GM15510 (cell line): ENCODE results near the gene WASF1.

Experiments used
- POLR2A ChIP-seq: IDR thresholded peaks from 3 replicates; pipeline ENCODE4 v1.6.1; 2011; ENCODE audit warnings: borderline replicate concordance; ENCODE audit not compliant: insufficient read length; ENCODE audit errors: extremely low read depth

Gene WASF1

DNA sequence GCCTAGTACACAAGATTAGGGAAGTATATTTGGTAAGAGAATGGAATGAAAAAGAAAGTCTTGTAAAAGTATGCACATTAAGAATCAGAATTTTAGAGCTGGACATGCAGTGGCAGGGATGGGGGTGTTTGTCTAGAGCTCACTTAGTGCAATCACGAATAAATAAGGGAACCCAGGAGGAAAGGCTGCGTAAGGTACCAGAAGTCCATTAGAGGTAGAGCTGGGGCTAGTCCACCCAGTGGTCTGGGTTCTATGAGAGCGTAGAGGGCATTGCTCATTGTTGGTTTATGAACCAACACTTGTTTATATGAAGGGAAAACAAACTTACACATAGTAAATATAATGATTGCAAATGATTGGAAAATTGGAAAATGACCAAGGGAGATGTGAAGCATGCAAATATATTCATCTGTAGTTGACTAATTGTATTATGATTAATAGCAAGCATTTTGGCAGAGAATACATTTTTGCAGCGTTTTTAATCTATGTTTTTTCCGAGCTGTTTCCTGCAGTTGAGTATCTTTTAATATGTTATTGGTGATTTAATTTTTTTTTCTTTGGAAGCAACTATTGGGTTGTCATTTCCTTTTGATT is 3.9 kb upstream of the WASF1 start:
- no peak for TF ChIP-seq POLR2A

DNA sequence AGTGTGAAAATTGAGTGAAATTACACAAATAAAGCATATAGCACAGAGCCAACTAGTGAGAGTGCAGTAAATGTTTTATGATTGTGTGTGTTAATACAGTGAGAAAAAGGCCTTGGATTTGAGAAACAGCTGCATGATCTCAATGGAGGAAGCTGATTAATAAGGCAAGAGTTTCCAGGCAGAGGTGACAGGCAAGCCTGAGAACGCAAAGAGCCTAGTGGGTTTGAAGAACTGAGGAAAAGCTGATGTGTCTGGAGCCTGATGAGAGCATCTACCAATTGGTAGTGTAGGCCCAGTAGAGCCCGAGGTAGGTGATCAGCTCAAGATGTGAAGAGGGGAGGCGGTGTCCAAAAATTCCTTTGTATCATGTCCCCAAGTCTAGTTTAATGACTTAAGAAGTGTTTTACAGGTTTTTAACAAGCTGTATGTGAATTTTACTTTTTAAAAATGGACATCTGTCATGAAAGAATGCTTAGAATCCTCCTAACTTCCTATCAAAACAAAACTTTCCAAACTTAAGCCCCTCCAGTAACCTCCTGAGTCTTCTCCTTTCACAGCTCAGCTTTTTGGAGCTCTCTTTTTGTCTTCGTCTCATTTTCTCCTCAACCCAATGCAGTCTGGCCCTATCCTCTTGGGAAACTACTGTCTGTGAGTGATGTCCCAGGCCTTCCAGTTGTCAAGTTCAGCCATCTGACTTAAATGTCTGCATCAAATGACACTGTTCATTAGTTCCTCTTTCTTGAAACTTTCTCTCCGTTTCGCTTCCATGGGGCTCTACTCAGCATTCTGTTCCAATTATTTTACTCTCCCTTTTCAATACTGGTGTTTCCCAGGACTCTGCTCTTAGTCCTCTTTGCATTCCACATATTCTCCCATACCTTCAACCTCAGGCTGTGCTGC is 1.9 kb upstream of the WASF1 start:
- TF ChIP-seq POLR2A = no peak

DNA sequence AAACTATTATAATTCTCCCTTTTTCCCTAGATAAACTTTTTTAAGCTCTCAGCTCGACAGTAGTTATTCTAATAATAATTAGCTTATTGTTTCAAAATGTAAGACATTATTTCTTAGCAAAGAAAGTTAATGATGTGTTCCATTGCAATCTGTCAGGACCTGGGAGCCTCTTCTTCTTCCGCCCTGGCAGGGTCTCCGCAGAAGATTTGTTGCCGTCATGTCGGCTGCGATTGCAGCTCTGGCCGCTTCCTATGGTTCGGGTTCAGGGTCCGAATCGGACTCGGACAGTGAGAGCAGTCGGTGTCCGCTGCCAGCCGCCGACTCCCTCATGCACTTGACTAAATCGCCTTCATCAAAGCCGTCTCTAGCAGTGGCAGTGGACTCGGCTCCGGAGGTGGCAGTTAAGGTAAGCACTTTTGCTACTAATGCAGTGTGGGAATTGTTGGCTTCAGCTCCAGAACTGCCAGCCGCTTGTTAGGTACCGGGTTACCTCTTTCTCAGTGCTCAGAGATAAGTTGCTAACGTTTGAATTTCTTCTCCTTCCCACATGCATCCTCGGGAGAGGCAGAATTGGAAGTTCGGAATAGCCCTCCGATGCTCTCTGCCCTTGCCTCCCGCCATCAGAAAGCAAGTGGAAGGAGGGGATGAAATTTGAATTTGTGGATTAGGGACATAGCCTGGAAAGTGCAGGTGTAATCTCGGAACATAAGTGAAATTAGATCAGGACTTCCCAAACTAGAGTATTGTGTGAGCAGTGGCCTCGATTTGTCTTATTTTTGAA is 948 bp upstream of the WASF1 start, which contains the start of gene CDC40:
Gene CDC40, plus strand, starts transcription at position 200 of the 781 bp plus-strand sequence. Its CDS starts 18 bp downstream, at position 218.
- peak; percentile 76 for TF ChIP-seq POLR2A

DNA sequence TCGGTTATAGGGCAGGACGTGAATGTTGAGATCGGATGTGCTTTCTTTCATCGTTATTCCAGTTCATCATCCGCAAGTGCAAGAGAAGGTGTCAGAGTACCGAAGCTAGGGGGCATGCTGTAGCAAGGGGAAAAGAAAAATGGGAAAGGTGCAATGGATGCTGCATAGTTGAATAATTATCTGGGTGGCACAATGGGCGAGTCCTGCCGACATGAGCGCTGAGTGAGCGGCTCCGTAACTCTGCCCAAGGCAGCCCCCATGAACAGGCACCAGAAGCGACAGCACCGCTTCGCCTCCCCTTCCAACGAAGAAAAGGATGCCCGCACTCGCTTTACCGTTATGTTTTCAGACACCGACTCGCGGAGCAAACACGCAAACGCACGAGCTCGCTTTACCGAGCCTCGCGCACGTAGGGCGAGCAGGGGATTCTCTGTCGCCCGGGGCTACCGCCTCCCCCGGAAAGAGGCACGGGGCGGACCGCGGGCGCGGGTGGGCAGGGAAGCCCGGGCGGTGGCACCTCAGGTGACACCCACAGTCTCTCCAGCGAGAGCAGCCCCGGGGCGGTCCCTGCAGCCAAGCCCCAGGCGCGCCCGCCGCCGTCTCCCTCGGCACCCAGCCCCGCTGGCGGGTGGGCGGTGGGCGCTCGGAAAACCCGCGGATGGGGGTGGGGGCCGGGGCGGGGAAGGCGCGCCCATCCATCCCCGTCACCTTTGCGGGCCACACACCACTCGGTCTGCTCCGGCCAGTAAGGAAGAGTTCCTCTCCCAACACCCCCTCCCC is 654 bp downstream of the WASF1 start:
- no peak for TF ChIP-seq POLR2A

DNA sequence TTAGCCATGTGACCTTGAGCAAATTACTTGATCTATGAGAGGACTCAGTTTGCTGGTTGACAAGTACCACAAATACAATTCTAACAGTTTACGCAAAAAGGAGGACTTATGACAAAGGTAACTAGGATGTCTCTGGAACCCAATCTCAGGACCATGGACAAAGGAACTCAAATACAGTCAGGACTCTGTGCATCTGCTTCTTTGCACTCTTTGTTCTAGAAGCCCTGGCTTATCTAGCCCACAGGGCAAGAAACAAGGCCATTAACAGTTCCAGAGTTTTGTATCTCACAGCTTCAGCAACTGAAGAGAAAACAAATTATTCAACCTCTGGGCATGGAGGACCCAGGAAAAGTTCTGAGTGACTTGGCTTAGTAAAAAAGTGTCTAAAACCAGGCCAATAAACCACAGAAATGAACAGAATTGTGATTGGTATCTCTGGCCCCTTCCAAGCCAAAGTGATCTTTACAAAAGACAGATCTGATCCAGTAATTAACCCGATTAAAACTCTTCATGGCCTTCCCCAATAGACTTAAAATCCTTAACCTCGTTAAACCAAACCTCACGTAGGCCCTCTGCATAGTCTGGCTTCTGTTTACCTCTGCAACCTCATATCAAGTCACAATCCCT is 5.9 kb downstream of the WASF1 start:
- no peak for TF ChIP-seq POLR2A

DNA sequence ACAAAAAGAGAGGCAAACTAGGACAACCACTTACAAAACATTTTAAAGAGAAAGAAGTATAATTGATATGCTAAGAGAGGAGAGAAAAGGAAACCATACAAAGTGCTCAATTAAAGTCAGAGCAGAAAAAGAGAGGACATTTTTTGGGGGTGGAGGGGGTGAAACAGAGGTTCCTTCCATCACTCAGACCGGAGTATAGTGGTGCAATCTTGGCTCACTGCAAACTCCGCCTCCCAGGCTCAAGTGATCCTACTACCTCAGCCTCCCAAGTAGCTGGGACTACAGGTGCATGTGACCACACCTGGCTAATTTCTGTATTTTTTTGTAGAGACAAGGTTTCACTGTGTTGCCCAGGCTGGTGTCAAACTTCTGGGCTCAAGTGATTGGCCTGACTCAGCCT is 9.4 kb downstream of the WASF1 start:
- no peak for TF ChIP-seq POLR2A

DNA sequence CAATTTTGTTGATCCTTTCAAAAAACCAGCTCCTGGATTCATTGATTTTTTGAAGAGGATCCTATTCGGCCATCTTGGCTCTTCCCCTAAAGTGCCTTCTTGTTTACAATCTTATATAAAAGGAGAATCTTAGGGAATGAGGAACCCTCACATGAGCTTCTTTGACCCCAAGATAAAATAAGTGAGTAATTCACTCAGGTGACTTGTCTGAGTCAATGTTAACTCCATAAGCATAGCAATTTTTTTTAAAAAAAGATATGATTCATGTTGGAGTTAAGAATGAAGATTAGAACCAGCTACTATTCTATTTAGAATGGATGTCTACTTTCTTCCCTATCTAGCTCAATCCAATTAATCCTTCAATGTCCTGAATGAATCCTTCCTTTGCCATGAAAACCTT is 21.0 kb downstream of the WASF1 start:
- no peak for TF ChIP-seq POLR2A

DNA sequence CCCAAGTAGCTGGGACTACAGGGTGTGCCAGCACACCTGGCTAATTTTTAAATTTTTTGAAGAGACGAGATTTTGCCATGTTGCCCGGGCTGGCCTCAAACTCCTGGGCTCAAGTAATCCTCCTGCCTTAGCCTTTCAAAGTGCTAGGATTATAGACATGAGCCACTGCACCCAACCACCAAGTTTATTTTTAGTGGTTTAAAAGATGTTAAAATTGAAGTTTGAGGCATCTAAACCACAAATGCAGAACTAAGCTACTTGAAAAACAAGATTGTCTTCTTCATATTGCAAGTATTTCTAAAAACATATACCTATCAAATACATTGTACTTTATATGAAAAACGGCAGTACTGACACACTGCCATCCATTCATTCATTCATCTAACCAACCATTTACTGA is 31.6 kb downstream of the WASF1 start:
- no peak for TF ChIP-seq POLR2A

DNA sequence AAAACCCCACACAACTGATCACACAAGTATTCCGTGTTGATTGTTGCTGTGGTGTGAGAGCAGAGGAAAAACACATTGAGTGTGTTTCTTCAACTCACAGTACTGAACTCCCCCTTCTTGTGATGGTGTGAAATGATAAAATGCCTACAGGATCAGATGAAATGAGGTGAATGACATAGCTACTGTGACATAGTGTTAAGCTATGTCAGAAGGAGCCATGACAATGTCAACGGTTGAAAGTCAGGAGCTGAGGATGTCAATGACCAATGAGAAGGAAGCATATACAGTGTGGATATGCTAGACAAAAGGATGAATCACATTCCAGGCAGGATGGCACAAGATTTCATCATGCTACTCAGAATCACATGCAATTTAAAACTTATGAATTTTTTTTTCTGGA is 38.8 kb downstream of the WASF1 start:
- no peak for TF ChIP-seq POLR2A

DNA sequence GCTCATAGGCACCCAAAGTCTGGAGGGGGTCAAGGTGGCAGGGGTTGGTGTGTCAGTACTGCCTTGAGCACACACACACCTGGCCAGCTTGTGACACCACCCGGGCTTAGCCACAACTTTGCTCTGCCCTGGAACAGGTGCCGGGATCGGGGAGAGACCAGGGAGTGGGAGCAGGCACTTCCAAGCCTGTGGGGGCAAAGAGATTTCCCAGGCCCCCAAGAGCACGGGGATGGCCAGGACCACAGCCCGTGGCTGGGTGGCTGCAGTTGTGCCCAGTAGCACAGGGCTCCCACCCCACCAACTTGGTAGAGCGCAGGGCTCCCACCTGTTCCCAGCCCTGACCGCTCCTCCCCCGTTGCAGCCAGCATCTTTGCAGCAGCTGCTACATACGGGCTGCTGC is 40.4 kb downstream of the WASF1 start:
- TF ChIP-seq POLR2A = no peak

DNA sequence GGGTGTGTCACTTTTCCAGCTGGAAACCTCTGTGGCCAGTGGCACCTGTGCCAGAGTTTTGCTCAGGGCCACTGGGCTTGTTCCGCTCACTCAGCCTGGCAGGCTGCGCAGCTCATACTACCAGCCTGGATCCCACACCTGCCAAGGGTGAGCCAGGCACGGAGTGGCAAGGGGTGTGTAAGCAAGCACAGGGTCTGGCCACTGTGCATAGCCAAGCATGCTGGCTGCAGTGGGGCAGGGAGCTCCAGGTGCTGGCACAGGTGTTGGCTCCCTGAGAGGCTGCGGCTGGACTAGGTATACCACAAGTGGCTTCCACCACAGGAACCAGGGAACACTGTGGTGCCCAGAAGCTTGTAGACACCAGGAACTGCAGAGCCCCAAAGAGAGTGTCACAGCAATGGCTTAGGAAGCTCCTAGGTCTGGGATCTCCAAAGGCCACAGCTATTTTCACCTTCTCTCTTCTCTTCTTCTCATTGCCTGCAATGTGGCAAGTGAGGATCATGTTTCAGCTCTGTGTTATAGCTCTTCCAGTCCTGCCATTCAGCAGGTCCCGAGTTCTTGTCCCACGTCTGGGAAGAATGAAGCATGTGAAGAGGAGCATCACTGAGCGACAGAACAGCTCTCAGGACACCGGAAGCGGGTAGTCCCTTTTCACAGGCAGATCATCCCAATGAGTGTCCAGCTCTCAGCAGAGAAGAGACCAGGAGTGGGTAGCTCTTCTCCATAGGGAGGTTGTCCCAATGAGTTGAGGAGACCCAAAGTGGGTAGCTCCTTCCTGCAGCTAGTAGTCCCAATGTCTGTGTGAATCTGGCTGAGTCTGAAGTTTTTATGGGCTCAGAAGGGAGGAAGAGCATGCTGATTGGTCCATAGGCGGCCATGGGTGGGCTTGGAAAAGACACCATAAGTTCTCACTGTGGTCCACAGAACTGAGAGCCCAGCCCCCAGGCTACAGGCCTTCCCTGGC is 41.3 kb downstream of the WASF1 start:
- no peak for TF ChIP-seq POLR2A

DNA sequence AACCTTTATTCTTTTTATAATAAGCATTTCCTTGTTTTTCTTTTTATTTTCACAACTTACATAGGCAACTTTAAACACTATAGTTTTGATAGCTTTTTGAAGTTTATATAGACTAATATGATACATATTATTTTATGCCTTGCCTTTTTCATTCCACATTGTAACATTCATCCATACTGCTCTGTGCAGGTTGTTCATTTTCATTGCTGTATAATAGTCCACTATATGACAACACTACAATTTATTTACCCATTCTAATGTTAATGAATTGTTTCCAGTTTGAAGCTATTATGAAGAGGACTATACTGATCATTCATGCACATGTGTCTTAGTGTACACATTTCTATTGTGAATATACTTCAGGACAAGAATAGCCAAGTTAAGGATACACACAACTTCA is 49.1 kb downstream of the WASF1 start:
- no peak for TF ChIP-seq POLR2A

DNA sequence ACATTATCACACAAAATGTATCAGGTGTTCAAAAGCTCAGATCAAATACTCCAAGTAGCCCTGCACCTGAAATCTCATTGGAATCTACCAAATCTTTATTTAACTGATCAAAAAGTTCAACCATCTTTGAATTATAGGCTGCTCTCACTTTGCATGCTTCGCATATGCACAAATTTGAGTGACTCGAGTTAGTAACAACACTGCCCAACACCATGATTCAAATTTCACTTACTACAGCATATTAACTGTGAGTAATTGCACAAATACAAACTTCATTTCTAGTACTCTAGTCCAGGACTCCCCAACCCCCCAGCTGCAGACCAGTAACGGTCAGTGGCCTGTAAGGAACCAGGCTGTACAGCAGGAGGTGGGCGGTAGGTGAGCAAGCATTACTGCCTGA is 51.1 kb downstream of the WASF1 start:
- TF ChIP-seq POLR2A = no peak

DNA sequence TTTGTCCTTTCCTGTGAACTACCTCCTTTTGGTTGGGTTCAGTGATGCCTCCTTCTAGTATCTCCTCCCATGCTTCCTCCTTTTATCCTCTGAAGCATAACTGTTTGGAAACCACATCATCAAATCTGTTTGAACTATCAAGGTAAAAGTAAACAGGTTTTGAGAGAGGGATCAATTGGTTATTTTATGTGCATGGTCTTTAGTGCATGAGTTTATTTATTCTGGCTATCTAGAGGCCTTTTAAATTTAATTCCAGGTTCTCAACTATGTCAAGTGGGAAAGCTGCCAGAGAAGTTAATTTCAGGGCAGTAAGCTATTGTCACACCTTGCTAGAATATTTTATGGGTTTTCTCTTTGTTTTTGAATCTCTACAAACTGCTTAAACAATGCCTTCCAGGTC is 54.1 kb downstream of the WASF1 start:
- TF ChIP-seq POLR2A = no peak

DNA sequence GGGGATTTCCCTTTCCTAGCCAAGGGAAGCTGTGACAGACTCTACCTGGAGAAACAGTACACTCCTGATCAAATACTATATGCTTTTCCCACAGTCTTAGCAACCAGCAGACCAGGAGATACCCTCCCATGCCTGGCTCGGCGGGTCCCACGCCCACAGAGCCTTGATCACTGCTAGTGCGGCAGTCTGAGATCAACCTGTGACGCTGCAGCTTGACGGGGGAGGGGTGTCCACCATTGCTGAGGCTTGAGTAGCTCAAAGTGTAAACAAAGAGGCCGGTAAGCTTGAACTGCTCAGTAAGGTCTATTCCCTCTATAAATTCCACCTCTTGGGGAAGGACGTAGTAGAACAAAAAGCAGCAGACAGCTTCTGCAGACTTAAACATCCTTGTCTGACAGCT is 63.2 kb downstream of the WASF1 start:
- no peak for TF ChIP-seq POLR2A
